ENCODE measurements around the gene TCP11.

Gene TCP11

GRCh38 chr6:35092362-35093117, 48.6 kb downstream of the TCP11 start:
- DNase-seq (ENCODE audit: low read depth in 2 of 2) = no peak

- DNase-seq (ENCODE audit: low read depth in 2 of 2) = no peak
Measured at GRCh38 chr6:35091346-35092083, 49.6 kb downstream of the TCP11 start.

GRCh38 chr6:35090734-35091133, 50.4 kb downstream of the TCP11 start:
- DNase-seq (ENCODE audit: low read depth in 2 of 2) = no peak

GRCh38 chr6:35089935-35090505, 51.1 kb downstream of the TCP11 start:
- no peak for DNase-seq (ENCODE audit: low read depth in 2 of 2)

- no peak for DNase-seq (ENCODE audit: low read depth in 2 of 2)
Measured at GRCh38 chr6:35089216-35089934, 51.8 kb downstream of the TCP11 start.

- no peak for DNase-seq (ENCODE audit: low read depth in 2 of 2)
Measured at GRCh38 chr6:35088281-35089215, 52.6 kb downstream of the TCP11 start.

- DNase-seq (ENCODE audit: low read depth in 2 of 2) = no peak
Measured at GRCh38 chr6:35087361-35088280, 53.5 kb downstream of the TCP11 start.

GRCh38 chr6:35086636-35087360, 54.3 kb downstream of the TCP11 start:
- no peak for DNase-seq (ENCODE audit: low read depth in 2 of 2)

- no peak for DNase-seq (ENCODE audit: low read depth in 2 of 2)
Measured at GRCh38 chr6:35086282-35086632, 54.9 kb downstream of the TCP11 start.

GRCh38 chr6:35085359-35086281, 55.5 kb downstream of the TCP11 start:
- DNase-seq (ENCODE audit: low read depth in 2 of 2) = no peak

- DNase-seq (ENCODE audit: low read depth in 2 of 2) = no peak
Measured at GRCh38 chr6:35084511-35085203, 56.5 kb downstream of the TCP11 start.

- DNase-seq (ENCODE audit: low read depth in 2 of 2) = no peak
Measured at GRCh38 chr6:35084041-35084491, 57.1 kb downstream of the TCP11 start.

GRCh38 chr6:35083507-35083906, 57.6 kb downstream of the TCP11 start:
- DNase-seq (ENCODE audit: low read depth in 2 of 2) = no peak

GRCh38 chr6:35082733-35083403, 58.3 kb downstream of the TCP11 start:
- no peak for DNase-seq (ENCODE audit: low read depth in 2 of 2)

GRCh38 chr6:35082046-35082732, 59.0 kb downstream of the TCP11 start:
- DNase-seq (ENCODE audit: low read depth in 2 of 2) = no peak

GRCh38 chr6:35081426-35081851, 59.7 kb downstream of the TCP11 start:
- DNase-seq (ENCODE audit: low read depth in 2 of 2) = no peak
